Skeletal muscle tissue (tissue), 4 donors: Measurements from ENCODE around the gene PYGO1. TPM values are rescaled to one million over a fixed set of nuclear protein-coding genes. Genes with fewer than 3 reads are reported as not detected.
"Not testable (repeated sequence)": the region's sequence is repeated elsewhere in the genome, so short reads cannot be mapped to it uniquely, and the experiment has no call there.

Source experiments
- H3K27ac ChIP-seq: one replicate; pipeline ENCODE4 v1.7.0; 2013; ENCODE audit warnings: mild to moderate bottlenecking, low read depth, low read length, inconsistent platforms
- H3K27me3 ChIP-seq, 3 donors: one replicate each; pipeline ENCODE4 v1.7.0; 2013; ENCODE audit warnings: low read length in 3 of 3; ENCODE audit not compliant: control insufficient read depth in 3 of 3, insufficient read depth in 3 of 3
- H3K36me3 ChIP-seq, 3 donors: one replicate each; pipeline ENCODE4 v1.7.0; 2013; ENCODE audit warnings: low read length in 3 of 3; ENCODE audit not compliant: control insufficient read depth in 3 of 3, insufficient read depth in 3 of 3
- H3K4me1 ChIP-seq, 3 donors: one replicate each; pipeline ENCODE4 v1.7.0; 2013; ENCODE audit warnings: low read length in 3 of 3, mild to moderate bottlenecking in 3 of 3; ENCODE audit not compliant: control insufficient read depth in 3 of 3, insufficient read depth in 3 of 3
- H3K4me3 ChIP-seq, 3 donors: one replicate each; pipeline ENCODE4 v1.7.0; 2013; ENCODE audit warnings: low read length in 3 of 3
- H3K9ac ChIP-seq, 3 donors: one replicate each; pipeline ENCODE4 v1.7.0; 2013; ENCODE audit warnings: low read length in 3 of 3, mild to moderate bottlenecking in 3 of 3, moderate library complexity in 2 of 3, low read depth in 1 of 3
- H3K9me3 ChIP-seq, 3 donors: one replicate each; pipeline ENCODE4 v1.7.0; 2013; ENCODE audit warnings: low read length in 3 of 3; ENCODE audit not compliant: control insufficient read depth in 3 of 3
- total RNA-seq: library from RNA; depleted of rRNA; stranded (reverse); fragments of >200 nt; gene quantifications from one replicate; pipeline ENCODE4 v1.2.3, GENCODE V29; 2014
- donor health status: Osteomylitis.

Gene PYGO1
- total RNA-seq, 1 donor from 2014 or later: 10.4 TPM

GRCh38 chr15:55615445-55615844 lies 27.3 kb upstream of the PYGO1 start:
- H3K36me3 ChIP-seq: no peaks in the 10 kb centered on the region
- no peaks in the 10 kb centered on the region for H3K9me3 ChIP-seq
- no peaks in the 10 kb centered on the region for H3K4me1 ChIP-seq

GRCh38 chr15:55613727-55614126 lies 25.6 kb upstream of the PYGO1 start:
- no peaks in the 10 kb centered on the region for H3K27me3 ChIP-seq
- no peaks in the 10 kb centered on the region for H3K9me3 ChIP-seq
- no peaks in the 10 kb centered on the region for H3K36me3 ChIP-seq
- H3K27ac ChIP-seq: no peak overlapping the region
- no peak overlapping the region for H3K4me3 ChIP-seq
- no peak overlapping the region for H3K9ac ChIP-seq
- H3K4me1 ChIP-seq: no peaks in the 10 kb centered on the region

More at GRCh38 chr15:55615445-55615844, 27.3 kb upstream of the PYGO1 start:
- no peak overlapping the region for H3K27ac ChIP-seq
- H3K4me3 ChIP-seq: no peak overlapping the region
- no peaks in the 10 kb centered on the region for H3K27me3 ChIP-seq
- no peak overlapping the region for H3K9ac ChIP-seq

GRCh38 chr15:55606214-55606613 lies 18.1 kb upstream of the PYGO1 start:
- H3K36me3 ChIP-seq: no peaks in the 10 kb centered on the region
- no peak overlapping the region for H3K9ac ChIP-seq
- no peaks in the 10 kb centered on the region for H3K27me3 ChIP-seq
- H3K4me1 ChIP-seq: no peaks in the 10 kb centered on the region
- H3K27ac ChIP-seq: no peak overlapping the region
- H3K4me3 ChIP-seq: no peak overlapping the region
- H3K9me3 ChIP-seq: no peaks in the 10 kb centered on the region

- Histone ChIP-seq H3K27me3 (no peaks in the 10 kb centered on the region), H3K36me3 (no peaks in the 10 kb centered on the region), H3K9ac (no peak overlapping the region)
Observed at GRCh38 chr15:55601374-55601773, 13.2 kb upstream of the PYGO1 start.

GRCh38 chr15:55599439-55599838 lies 11.3 kb upstream of the PYGO1 start:
- no peaks in the 10 kb centered on the region for H3K9me3 ChIP-seq
- no peak overlapping the region for H3K9ac ChIP-seq
- no peaks in the 10 kb centered on the region for H3K27me3 ChIP-seq
- no peak overlapping the region for H3K27ac ChIP-seq
- no peaks in the 10 kb centered on the region for H3K4me1 ChIP-seq
- no peak overlapping the region for H3K4me3 ChIP-seq
- H3K36me3 ChIP-seq: no peaks in the 10 kb centered on the region

More at GRCh38 chr15:55601374-55601773, 13.2 kb upstream of the PYGO1 start:
- Histone ChIP-seq H3K4me3 (no peak overlapping the region), H3K27ac (no peak overlapping the region), H3K4me1 (no peaks in the 10 kb centered on the region), H3K9me3 (no peaks in the 10 kb centered on the region)

- not testable (repeated sequence) for H3K36me3 ChIP-seq, H3K4me1 ChIP-seq, H3K27me3 ChIP-seq, H3K27ac ChIP-seq, H3K9me3 ChIP-seq, H3K4me3 ChIP-seq, H3K9ac ChIP-seq
Observed at GRCh38 chr15:55593019-55593418, 4.9 kb upstream of the PYGO1 start.

GRCh38 chr15:55590788-55591187 lies 2.6 kb upstream of the PYGO1 start:
- no peak overlapping the region for H3K4me3 ChIP-seq
- H3K36me3 ChIP-seq: no peaks in the 10 kb centered on the region
- no peak overlapping the region for H3K27ac ChIP-seq
- peaks cover 2 to 19% (median 14%) of the 10 kb centered on the region in 3 donors for H3K4me1 ChIP-seq
- no peak overlapping the region for H3K9ac ChIP-seq
- no peaks in the 10 kb centered on the region for H3K27me3 ChIP-seq
- no peaks in the 10 kb centered on the region for H3K9me3 ChIP-seq

- peaks cover 0 to under 1% (median 0%) of the 10 kb centered on the region in 3 donors for H3K36me3 ChIP-seq
- peak overlapping the region in 1 of 3 donors; percentile 82 for H3K9ac ChIP-seq
- H3K27me3 ChIP-seq: no peaks in the 10 kb centered on the region
- peaks cover 2 to 19% (median 17%) of the 10 kb centered on the region in 3 donors for H3K4me1 ChIP-seq
- H3K9me3 ChIP-seq: no peaks in the 10 kb centered on the region
- peak overlapping the region; percentile 80 to 88 (median 83) for H3K4me3 ChIP-seq
- peak overlapping the region; percentile 82 for H3K27ac ChIP-seq
Observed at GRCh38 chr15:55589287-55589686, 1.1 kb upstream of the PYGO1 start.

- H3K36me3 ChIP-seq: peaks cover 0 to 3% (median 0%) of the 10 kb centered on the region in 3 donors
- peaks cover 2 to 20% (median 19%) of the 10 kb centered on the region in 3 donors for H3K4me1 ChIP-seq
- peak overlapping the region; percentile 80 to 88 (median 83) for H3K4me3 ChIP-seq
- peak overlapping the region; percentile 80 to 93 (median 82) for H3K9ac ChIP-seq
- no peaks in the 10 kb centered on the region for H3K27me3 ChIP-seq
- no peaks in the 10 kb centered on the region for H3K9me3 ChIP-seq
- H3K27ac ChIP-seq: peak overlapping the region; percentile 82
Observed at GRCh38 chr15:55588815-55589115, 620 bp upstream of the PYGO1 start.

- Histone ChIP-seq H3K4me1 (peaks cover 2 to 23% (median 19%) of the 10 kb centered on the region in 3 donors), H3K27ac (peak overlapping the region; percentile 80), H3K27me3 (no peaks in the 10 kb centered on the region), H3K36me3 (peaks cover 0 to 3% (median 0%) of the 10 kb centered on the region in 3 donors), H3K9me3 (no peaks in the 10 kb centered on the region), H3K9ac (peak overlapping the region; percentile 82 to 92 (median 87)), H3K4me3 (peak overlapping the region; percentile 72 to 80 (median 76))
Observed at GRCh38 chr15:55587321-55588069, 650 bp downstream of the PYGO1 start.
